B cell (primary cell): ENCODE results near the gene SOX9. TPM values are rescaled to one million over a fixed set of nuclear protein-coding genes. Genes with fewer than 3 reads are reported as not detected.
A peak's percentile ranks its signal among the peaks of the same experiment; 100 is the strongest.

Experiments
- ATAC-seq: fragments of 200-7000 bp; cut with Tn5 transposase; one replicate; pipeline ENCODE4 v1.10.0; 2021; ENCODE audit warnings: low read depth, mild to moderate bottlenecking, moderate number of reproducible peaks, moderate library complexity
- CTCF ChIA-PET: fragments of 350-600 bp; sonication (Branson Sonifier 250); formaldehyde crosslinking; loops from one replicate; lab custom pipeline; 2021; ENCODE audit warnings: antibody characterized with exemption, inconsistent platforms; lab: Charles Lee
- POLR2A ChIA-PET: fragments of 350-600 bp; sonication (Branson Sonifier 250); formaldehyde crosslinking; loops from one replicate; lab custom pipeline; 2021; ENCODE audit warnings: antibody characterized with exemption; lab: Charles Lee
- DNase-seq: peaks from one replicate; pipeline ENCODE4 v3.0.0; 2013
- H2AFZ ChIP-seq: 2 replicates; pipeline ENCODE4 v1.6.1; 2012; ENCODE audit warnings: mild to moderate bottlenecking, low read depth, low read length; ENCODE audit not compliant: insufficient read depth, poor library complexity, severe bottlenecking
- H3K27ac ChIP-seq, 2 donors: 1 replicate in 1 of 2; 2 replicates in 1 of 2; pipeline ENCODE4 v1.5.1; 2012 to 2013; ENCODE audit warnings: low read length in 2 of 2, mild to moderate bottlenecking in 2 of 2, moderate library complexity in 1 of 2
- H3K27me3 ChIP-seq, 4 experiments: fragments of 200-600 bp in 1 of 4; sonication (generic) in 1 of 4; replicated peaks in 1 of 4; 1 replicate in 2 of 4; 2 replicates in 2 of 4; pipeline versions ENCODE4 v1.6.1 to v1.7.0; 2013 to 2016; ENCODE audit warnings: low read length in 3 of 4, mild to moderate bottlenecking in 2 of 4, mixed read lengths in 1 of 4, moderate library complexity in 1 of 4; ENCODE audit not compliant: insufficient read depth in 4 of 4, control insufficient read depth in 3 of 4; ENCODE audit errors: control extremely low read depth in 1 of 4
- H3K36me3 ChIP-seq, 2 experiments: replicated peaks in 1 of 2; 1 replicate in 1 of 2; 2 replicates in 1 of 2; pipeline versions ENCODE4 v1.6.1 to v1.7.1; 2013; ENCODE audit warnings: low read length in 1 of 2; ENCODE audit not compliant: insufficient read depth in 2 of 2, control insufficient read depth in 1 of 2; ENCODE audit errors: control extremely low read depth in 1 of 2, extremely low read depth in 1 of 2
- H3K4me1 ChIP-seq, 2 donors: fragments of 200-600 bp in 1 of 2; sonication (generic) in 1 of 2; 1 replicate in 1 of 2; 2 replicates in 1 of 2; pipeline versions ENCODE4 v1.5.1 to v1.6.1; 2013 to 2017; ENCODE audit warnings: low read length in 2 of 2; ENCODE audit not compliant: control insufficient read depth in 2 of 2, insufficient read depth in 2 of 2
- H3K4me2 ChIP-seq: replicated peaks from 2 replicates; pipeline ENCODE3; 2012; ENCODE audit warnings: mild to moderate bottlenecking, low read depth, low read length; ENCODE audit not compliant: poor library complexity, severe bottlenecking
- H3K4me3 ChIP-seq, 5 experiments: fragments of 200-600 bp in 1 of 5; sonication (generic) in 1 of 5; 1 replicate in 3 of 5; 2 replicates in 2 of 5; pipeline versions ENCODE4 v1.5.1 to v1.7.0; 2011 to 2016; ENCODE audit warnings: low read length in 4 of 5, mild to moderate bottlenecking in 4 of 5, low read depth in 2 of 5, control low read depth in 1 of 5, moderate library complexity in 1 of 5; ENCODE audit not compliant: insufficient read depth in 1 of 5; ENCODE audit errors: control extremely low read depth in 1 of 5, extremely low read depth in 1 of 5
- H3K79me2 ChIP-seq: fragments of 200-600 bp; sonication (generic); one replicate; pipeline ENCODE4 v1.6.0; 2016; ENCODE audit warnings: low read length; ENCODE audit not compliant: control insufficient read depth, insufficient read depth
- H3K9ac ChIP-seq: fragments of 200-600 bp; sonication (generic); 2 replicates; pipeline ENCODE4 v1.6.1; 2017; ENCODE audit warnings: mild to moderate bottlenecking, low read length, moderate library complexity
- H3K9me3 ChIP-seq, 3 donors: one replicate each; pipeline versions ENCODE4 v1.6.1 to v1.7.1; 2013; ENCODE audit warnings: low read length in 2 of 3; ENCODE audit not compliant: control insufficient read depth in 2 of 3, insufficient read depth in 1 of 3; ENCODE audit errors: control extremely low read depth in 1 of 3
- H4K20me1 ChIP-seq: 2 replicates; pipeline ENCODE4 v1.6.0; 2012; ENCODE audit warnings: mild to moderate bottlenecking, low read length; ENCODE audit not compliant: insufficient read depth, control insufficient read depth, poor library complexity, severe bottlenecking
- H3K27ac Mint-ChIP-seq: one replicate; pipeline ENCODE4 v1.8.0; 2021; ENCODE audit warnings: mixed read lengths
- H3K27me3 Mint-ChIP-seq: one replicate; pipeline ENCODE4 v1.8.0; 2021; ENCODE audit warnings: mixed read lengths
- H3K4me1 Mint-ChIP-seq: one replicate; pipeline ENCODE4 v1.8.0; 2021; ENCODE audit warnings: mixed read lengths
- H3K4me3 Mint-ChIP-seq: one replicate; pipeline ENCODE4 v1.8.0; 2021; ENCODE audit warnings: mixed read lengths
- H3K9me3 Mint-ChIP-seq: one replicate; pipeline ENCODE4 v1.8.0; 2022; ENCODE audit warnings: mixed read lengths; ENCODE audit not compliant: insufficient read depth
- CTCF ChIP-seq: fragments of 200-600 bp; IDR thresholded peaks from one replicate; pipeline ENCODE4 v1.8.0; 2022; ENCODE audit warnings: antibody characterized with exemption, mild to moderate bottlenecking
- EZH2 ChIP-seq: IDR thresholded peaks from 2 replicates; pipeline ENCODE4 v1.6.1; 2012; ENCODE audit warnings: borderline replicate concordance, low read depth, mild to moderate bottlenecking, moderate library complexity, low read length; ENCODE audit not compliant: insufficient read depth, poor library complexity, severe bottlenecking
- WGBS: methylation state at CpG from one replicate; pipeline ENCODE4 v1.1.5; 2013; ENCODE audit warnings: missing lambda C conversion rate; ENCODE audit not compliant: insufficient coverage; 5-methylcytosine and 5-hydroxymethylcytosine counted together
- intact Hi-C: fragments of 100-400 bp; cut with micrococcal nuclease; formaldehyde crosslinking; loops from one replicate; pipeline ENCODE4 v1.10.0; 2022
- polyA minus RNA-seq: library from RNA; depleted of rRNA, polyadenylated mRNA; stranded (reverse); fragments of >200 nt; gene quantifications from 2 replicates; pipeline ENCODE4 v1.2.3, GENCODE V29; 2012
- polyA plus RNA-seq: library from polyadenylated mRNA; depleted of rRNA; stranded (reverse); fragments of >200 nt; gene quantifications from 2 replicates; pipeline ENCODE4 v1.2.3, GENCODE V29; 2012
- total RNA-seq, 2 donors: library from RNA; stranded (reverse); fragments of 120-200 nt in 1 of 2; gene quantifications; 1 replicate in 1 of 2; 2 replicates in 1 of 2; pipeline versions ENCODE4 v1.2.3 to v1.2.4, GENCODE V29; 2013 to 2022

SOX9 gene
- total RNA-seq, result not detected in 2 replicates
- total RNA-seq (2013), result 0.09 TPM
- polyA plus RNA-seq, result 0.03 TPM in 1 of 2 replicates, not detected in the other
- not detected in 2 replicates for polyA minus RNA-seq

- Histone ChIP-seq H4K20me1 (no peaks in the 10 kb centered on the region), H3K4me2 (peak within 1 kb of the TSS; percentile 35), H3K4me1 (peaks cover 8 to 14% of the 10 kb centered on the region in 2 donors), H3K4me3 (no peak within 1 kb of the TSS), H3K9me3 (peaks cover 0 to 45% (median 0%) of the 10 kb centered on the region in 3 donors), H3K36me3 (no peaks in the 10 kb centered on the region), H3K9ac (no peak within 1 kb of the TSS), H2AFZ (peak within 1 kb of the TSS; percentile 10), H3K79me2 (no peaks in the 10 kb centered on the region), H3K27ac (no peak within 1 kb of the TSS), H3K27me3 (peaks cover 0 to 64% (median 25%) of the 10 kb centered on the region in 4 experiments)
- no peaks in the 10 kb centered on the region for H3K9me3 Mint-ChIP-seq
- 4% methylated on average over 8 of the region's 27 CpGs for WGBS
- peaks cover 17% of the 10 kb centered on the region for H3K4me1 Mint-ChIP-seq
- peaks cover 52% of the 10 kb centered on the region for H3K27me3 Mint-ChIP-seq
- no peak within 1 kb of the TSS for H3K27ac Mint-ChIP-seq
- peak within 1 kb of the TSS; percentile 74 for H3K4me3 Mint-ChIP-seq
- ChIA-PET POLR2A (no interaction called here), CTCF (no interaction called here)
- TF ChIP-seq CTCF (no peak), EZH2 (no peak)
- intact Hi-C loops, result no loop called here
- no peak for DNase-seq
- peak; percentile 31 for ATAC-seq
Measured at GRCh38 chr17:72120642-72121163, at the start of gene SOX9. TSS of gene SOX9 (plus strand) at chr17:72121020. CDS start at chr17:72121392, 372 bp downstream.

GRCh38 chr17:72071330-72071729 lies 49.5 kb upstream of the SOX9 start:
- Mint-ChIP-seq H3K4me3 (no peak overlapping the region), H3K27me3 (no peaks in the 10 kb centered on the region), H3K27ac (no peak overlapping the region), H3K4me1 (no peaks in the 10 kb centered on the region), H3K9me3 (no peaks in the 10 kb centered on the region)
- Histone ChIP-seq H3K36me3 (no peaks in the 10 kb centered on the region), H3K79me2 (no peaks in the 10 kb centered on the region), H2AFZ (no peak overlapping the region), H3K4me2 (no peak overlapping the region), H4K20me1 (no peaks in the 10 kb centered on the region), H3K27ac (no peak overlapping the region), H3K9me3 (peaks cover 0 to 3% (median 0%) of the 10 kb centered on the region in 3 donors), H3K4me3 (no peak overlapping the region), H3K27me3 (peaks cover 0 to 3% (median 0%) of the 10 kb centered on the region in 4 experiments), H3K9ac (no peak overlapping the region), H3K4me1 (no peaks in the 10 kb centered on the region)
- TF ChIP-seq CTCF (no peak), EZH2 (no peak)
- DNase-seq (no peak), ATAC-seq (no peak)
- intact Hi-C loops, result no loop called here
- WGBS, result 79% methylated on average over 3 of the region's 4 CpGs
- ChIA-PET POLR2A (no interaction called here), CTCF (no interaction called here)
